PFSK-1 (cell line): ENCODE results near the gene TULP4.

Source experiments
- POLR2AphosphoS5 ChIP-seq: IDR thresholded peaks from 2 replicates; pipeline ENCODE4 v1.6.1; 2012; ENCODE audit warnings: low read depth, mild to moderate bottlenecking, control low read depth, low read length, moderate library complexity
- REST ChIP-seq, 2 experiments: IDR thresholded peaks; 2 replicates each; pipeline versions ENCODE4 v1.6.1 to v1.8.0; 2011 to 2012; ENCODE audit warnings: low read depth in 2 of 2, low read length in 2 of 2, control low read depth in 1 of 2, inconsistent platforms in 1 of 2, mild to moderate bottlenecking in 1 of 2, moderate library complexity in 1 of 2; ENCODE audit not compliant: insufficient read depth in 1 of 2

- TF ChIP-seq REST (IDR thresholded peaks at IDR 0.05; ENCODE audit: insufficient read depth in 1 of 2, low read depth in 2 of 2, low read length in 2 of 2) (no peak), POLR2AphosphoS5 (no peak)
Measured at GRCh38 chr6:158358450-158359077, 46.3 kb downstream of the TULP4 start.
